Adrenal gland (tissue), 12 donors: ENCODE data around the gene CHST10. TPM values are rescaled to one million over a fixed set of nuclear protein-coding genes. Genes with fewer than 3 reads are reported as not detected.

Experiments
- DNase-seq, 7 donors: peaks; one replicate each; pipeline ENCODE4 v3.0.0-alpha.2; 2019 to 2020
- H3K27ac ChIP-seq, 5 donors: fragments of 200-600 bp; sonication (generic) in 4 of 5; 1 replicate in 3 of 5; 2 replicates in 2 of 5; pipeline versions ENCODE4 v1.5.1 to v1.8.0; 2016 to 2020; ENCODE audit warnings: mild to moderate bottlenecking in 1 of 5
- H3K27me3 ChIP-seq: fragments of 200-600 bp; 2 replicates; pipeline ENCODE4 v1.8.0; 2021
- H3K36me3 ChIP-seq, 2 donors: fragments of 200-600 bp; replicated peaks in 1 of 2; 1 replicate in 1 of 2; 2 replicates in 1 of 2; pipeline versions ENCODE4 v1.5.1 to v1.8.0; 2018 to 2022
- H3K4me1 ChIP-seq, 2 donors: fragments of 200-600 bp; replicated peaks in 1 of 2; 1 replicate in 1 of 2; 2 replicates in 1 of 2; pipeline versions ENCODE4 v1.5.1 to v1.8.0; 2018 to 2021
- H3K4me3 ChIP-seq, 4 donors: fragments of 200-600 bp; sonication (generic) in 3 of 4; one replicate each; pipeline ENCODE4 v1.5.1; 2016 to 2018
- H3K9me3 ChIP-seq, 3 donors: fragments of 200-600 bp; sonication (generic) in 1 of 3; replicated peaks in 1 of 3; 1 replicate in 2 of 3; 2 replicates in 1 of 3; pipeline versions ENCODE4 v1.5.1 to v1.8.0; 2016 to 2021
- POLR2A ChIP-seq, 2 donors: fragments of 450-650 bp; IDR thresholded peaks; one replicate each; pipeline ENCODE4 v1.6.1; 2017; ENCODE audit warnings: antibody characterized with exemption in 2 of 2, mild to moderate bottlenecking in 2 of 2, moderate library complexity in 1 of 2
- WGBS, 4 donors: extraction: QIAGEN DNeasy Blood & Tissue Kit in 2 of 4; methylation state at CpG; one replicate each; pipeline versions ENCODE4 v1.1.5 to v1.1.7; 2013 to 2017; 5-methylcytosine and 5-hydroxymethylcytosine counted together
- intact Hi-C, 2 donors: fragments of 100-400 bp; cut with DNase I; formaldehyde crosslinking; loops; one replicate each; pipeline versions ENCODE4 v1.14.1 to v1.15.0; 2022 to 2023
- polyA plus RNA-seq, 3 donors: library from polyadenylated mRNA; stranded (reverse); fragments of 200-250 nt in 2 of 3; fragments of 350-450 nt in 1 of 3; fragmentation: Illumina TruSeq in 1 of 3; extraction: RNeasy Lipid Tissue Mini Kit (QIAGEN cat#74804) in 1 of 3; gene quantifications; one replicate each; pipeline ENCODE4 v1.2.3, GENCODE V29; 2013 to 2014
- total RNA-seq, 9 donors: library from RNA; depleted of rRNA in 4 of 9; stranded (reverse); fragments of >200 nt in 4 of 9; fragments of 120-200 nt in 1 of 9; fragmentation: NEBNext Ultra II Directional in 1 of 9; extraction: Animal tissue kit (Norgen Biotek cat#: 25700) in 1 of 9; gene quantifications; one replicate each; pipeline versions ENCODE4 v1.1.0 to v1.2.4, GENCODE V29; 2013 to 2023
- TF ChIP-seq, protein P1 (sequence below), 6 experiments: fragments of 450-650 bp in 4 of 6; fragments of 200-600 bp in 2 of 6; sonication (generic) in 1 of 6; IDR thresholded peaks; 1 replicate in 5 of 6; 2 replicates in 1 of 6; pipeline versions ENCODE4 v1.5.1 to v1.8.0; 2016 to 2021; ENCODE audit warnings: antibody characterized with exemption in 6 of 6, mild to moderate bottlenecking in 2 of 6, moderate library complexity in 1 of 6
- donor health status: healthy with polysubstance abuse.
- donor health status: Bipolar disorder and iron deficiency.
- donor health status: DM: yes; HTN: yes; CAD: no.
- donor health status: DM: no; HTN: no; CAD: no.
- donor health status: DM: no; HTN: no; CAD: no.
- donor health status: DM: yes; HTN: yes; CAD: no.

The CHST10 gene
- total and polyA plus RNA-seq, 12 donors: 5.6 to 18.4 (median 10.0) TPM

DNA sequence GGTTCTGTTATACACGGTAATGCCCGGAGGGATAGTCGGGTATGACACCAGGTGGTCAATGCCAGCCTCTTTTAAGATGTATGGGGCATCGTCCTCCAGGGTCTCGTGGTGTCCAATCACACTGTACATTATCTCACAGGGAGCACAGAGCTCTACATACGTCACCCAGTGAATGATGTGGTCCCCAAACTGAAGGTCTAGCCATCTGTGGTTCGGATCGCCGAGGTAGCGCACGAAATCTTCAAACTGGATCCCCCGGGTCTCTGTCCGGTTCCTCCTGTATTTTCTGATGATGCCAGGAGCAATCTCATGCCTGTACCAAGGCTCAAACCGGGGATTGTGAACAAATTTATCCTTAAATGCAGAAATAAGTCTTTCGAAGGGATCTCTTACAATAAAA, 24.1 kb downstream of the CHST10 start:
- peak in 1 of 7 donors; percentile 39 for DNase-seq
- WGBS, 4 donors: 95 to 97% (median 96%) methylated on average over 10 to 15 of the region's 15 CpGs
- no peak overlapping the region for H3K4me3 ChIP-seq
- TF ChIP-seq POLR2A (IDR thresholded peaks at IDR 0.05): no peak
- TF ChIP-seq, protein P1, sequence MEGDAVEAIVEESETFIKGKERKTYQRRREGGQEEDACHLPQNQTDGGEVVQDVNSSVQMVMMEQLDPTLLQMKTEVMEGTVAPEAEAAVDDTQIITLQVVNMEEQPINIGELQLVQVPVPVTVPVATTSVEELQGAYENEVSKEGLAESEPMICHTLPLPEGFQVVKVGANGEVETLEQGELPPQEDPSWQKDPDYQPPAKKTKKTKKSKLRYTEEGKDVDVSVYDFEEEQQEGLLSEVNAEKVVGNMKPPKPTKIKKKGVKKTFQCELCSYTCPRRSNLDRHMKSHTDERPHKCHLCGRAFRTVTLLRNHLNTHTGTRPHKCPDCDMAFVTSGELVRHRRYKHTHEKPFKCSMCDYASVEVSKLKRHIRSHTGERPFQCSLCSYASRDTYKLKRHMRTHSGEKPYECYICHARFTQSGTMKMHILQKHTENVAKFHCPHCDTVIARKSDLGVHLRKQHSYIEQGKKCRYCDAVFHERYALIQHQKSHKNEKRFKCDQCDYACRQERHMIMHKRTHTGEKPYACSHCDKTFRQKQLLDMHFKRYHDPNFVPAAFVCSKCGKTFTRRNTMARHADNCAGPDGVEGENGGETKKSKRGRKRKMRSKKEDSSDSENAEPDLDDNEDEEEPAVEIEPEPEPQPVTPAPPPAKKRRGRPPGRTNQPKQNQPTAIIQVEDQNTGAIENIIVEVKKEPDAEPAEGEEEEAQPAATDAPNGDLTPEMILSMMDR (IDR thresholded peaks at IDR 0.05): no peak
- H3K4me1 ChIP-seq: no peaks in the 10 kb centered on the region
- no peak overlapping the region for H3K27ac ChIP-seq
- no peaks in the 10 kb centered on the region for H3K9me3 ChIP-seq
- H3K36me3 ChIP-seq: no peaks in the 10 kb centered on the region
- intact Hi-C loops: loop anchor here in 1 of 2 donors (10.0 kb wide), 1 partner anchor 839 kb away; no protein-coding TSS in a partner anchor
- no peaks in the 10 kb centered on the region for H3K27me3 ChIP-seq

DNA sequence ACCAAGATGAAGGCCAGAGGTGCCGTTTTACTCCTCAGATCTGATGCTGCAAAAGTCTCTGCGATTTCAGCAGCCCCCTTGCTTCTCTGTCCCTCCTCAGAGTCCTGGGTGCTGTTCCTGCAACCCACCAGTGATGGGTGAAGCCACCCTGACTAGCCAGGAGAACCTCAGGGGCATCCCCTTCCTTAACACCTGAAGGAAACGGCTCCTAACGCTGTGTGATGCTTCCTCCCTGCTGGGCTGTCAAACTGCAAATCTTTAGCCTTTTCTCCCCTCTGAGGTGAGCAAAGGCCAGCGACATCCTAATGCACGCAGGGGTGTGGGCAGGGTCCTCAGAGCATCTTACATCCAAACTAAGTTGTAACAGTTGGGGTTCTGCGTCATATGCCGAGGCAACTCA, 24.8 kb downstream of the CHST10 start:
- intact Hi-C loops: loop anchor here in 1 of 2 donors (10.0 kb wide), 1 partner anchor 838 kb away; no protein-coding TSS in a partner anchor
- no peak overlapping the region for H3K4me3 ChIP-seq
- no peaks in the 10 kb centered on the region for H3K27me3 ChIP-seq
- H3K4me1 ChIP-seq: no peaks in the 10 kb centered on the region
- peak in 1 of 7 donors; percentile 36 for DNase-seq
- H3K36me3 ChIP-seq: no peaks in the 10 kb centered on the region
- 92 to 97% (median 95%) methylated on average over 6 to 8 of the region's 8 CpGs for WGBS, 4 donors
- H3K9me3 ChIP-seq: no peaks in the 10 kb centered on the region
- H3K27ac ChIP-seq: no peak overlapping the region
- TF ChIP-seq, protein P1 (IDR thresholded peaks at IDR 0.05): no peak
- no peak for TF ChIP-seq POLR2A (IDR thresholded peaks at IDR 0.05)

DNA sequence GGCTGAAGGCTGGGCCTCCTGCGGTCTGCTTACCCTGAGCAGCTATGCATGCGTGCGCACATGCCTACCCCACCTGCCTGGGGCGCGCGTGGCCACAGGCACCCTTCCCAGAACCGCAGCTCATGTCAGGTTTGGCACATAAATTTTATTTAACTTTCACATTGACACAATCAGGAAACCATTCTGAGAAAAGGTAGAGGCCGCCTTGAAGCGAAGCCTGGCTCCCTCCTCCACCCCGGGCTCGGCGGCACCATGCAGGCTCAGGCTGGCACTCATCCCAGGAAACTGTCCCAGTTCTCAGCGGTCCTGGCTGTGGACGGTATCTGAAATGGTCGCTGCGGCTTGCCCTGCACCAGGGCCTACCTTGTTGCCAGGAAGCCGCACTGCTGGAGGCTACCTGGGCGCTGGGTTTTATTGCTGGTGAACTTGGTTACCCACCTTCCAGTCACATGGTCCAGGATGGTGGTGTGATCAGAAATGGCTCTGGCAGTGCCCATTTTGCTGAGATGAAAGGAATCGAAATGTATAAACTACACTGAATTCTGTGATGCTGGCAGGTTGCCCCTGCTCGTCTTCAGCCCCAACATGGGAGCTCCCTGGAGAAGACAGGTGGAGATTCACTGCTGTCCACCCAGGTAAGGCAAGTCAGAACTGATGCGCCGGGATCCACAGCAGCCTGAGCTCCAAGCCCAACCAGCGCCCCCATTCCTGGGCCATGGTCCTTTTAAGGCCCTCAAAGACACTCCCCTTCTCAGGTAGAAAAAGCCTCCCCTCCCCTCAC, 25.5 kb downstream of the CHST10 start:
- no peaks in the 10 kb centered on the region for H3K36me3 ChIP-seq
- peak; percentile 34 to 73 (median 55) for DNase-seq
- WGBS, 4 donors: 88 to 89% (median 88%) methylated on average over 18 to 23 of the region's 23 CpGs
- intact Hi-C loops: loop anchor here in 1 of 2 donors (10.0 kb wide), 1 partner anchor 837 kb away; no protein-coding TSS in a partner anchor
- no peak for TF ChIP-seq POLR2A (IDR thresholded peaks at IDR 0.05)
- TF ChIP-seq, protein P1 (IDR thresholded peaks at IDR 0.05): no peak
- no peaks in the 10 kb centered on the region for H3K9me3 ChIP-seq
- H3K4me3 ChIP-seq: no peak overlapping the region
- no peaks in the 10 kb centered on the region for H3K4me1 ChIP-seq
- no peak overlapping the region for H3K27ac ChIP-seq
- no peaks in the 10 kb centered on the region for H3K27me3 ChIP-seq

GRCh38 chr2:100390001-100390940, 27.2 kb downstream of the CHST10 start:
- DNase-seq: peak in 2 of 7 donors; percentile 3 to 27
- WGBS, 4 donors: 87 to 97% (median 92%) methylated on average over 12 of the region's 12 CpGs
- TF ChIP-seq, protein P1 (IDR thresholded peaks at IDR 0.05): no peak
- no peak for TF ChIP-seq POLR2A (IDR thresholded peaks at IDR 0.05)

More at GRCh38 chr2:100390001-100390940, 27.2 kb downstream of the CHST10 start:
- H3K4me3 ChIP-seq: no peak overlapping the region
- intact Hi-C loops: loop anchor here in 1 of 2 donors (10.0 kb wide), 1 partner anchor 835 kb away; no protein-coding TSS in a partner anchor
- no peaks in the 10 kb centered on the region for H3K36me3 ChIP-seq
- no peaks in the 10 kb centered on the region for H3K9me3 ChIP-seq
- no peak overlapping the region for H3K27ac ChIP-seq
- no peaks in the 10 kb centered on the region for H3K27me3 ChIP-seq
- no peaks in the 10 kb centered on the region for H3K4me1 ChIP-seq
